C1 segment of cervical spinal cord (tissue), 14 donors: ENCODE results near the gene DPYSL4.
A peak's percentile ranks its signal among the peaks of the same experiment; 100 is the strongest.

Source experiments
- DNase-seq, 14 donors: peaks; one replicate each; lab custom pipeline; 2025; lab: John Stamatoyannopoulos, UW

DPYSL4 gene

GRCh38 chr10:132178672-132179545 is 7.8 kb upstream of the DPYSL4 start:
- DNase-seq = no peak

- DNase-seq = no peak
Measured at GRCh38 chr10:132179551-132180392, 7.0 kb upstream of the DPYSL4 start.

GRCh38 chr10:132180736-132181135 is 6.0 kb upstream of the DPYSL4 start:
- DNase-seq = no peak

GRCh38 chr10:132181691-132182425 is 4.9 kb upstream of the DPYSL4 start:
- DNase-seq = no peak

GRCh38 chr10:132182591-132182990 is 4.2 kb upstream of the DPYSL4 start:
- DNase-seq = no peak

GRCh38 chr10:132183046-132183445 is 3.7 kb upstream of the DPYSL4 start:
- no peak for DNase-seq

- DNase-seq = no peak
Measured at GRCh38 chr10:132184816-132185593, 1.7 kb upstream of the DPYSL4 start.

GRCh38 chr10:132185601-132186487 is 904 bp upstream of the DPYSL4 start:
- peak in 1 of 14 donors; percentile 17 for DNase-seq

- DNase-seq = peak in 1 of 14 donors; percentile 35
Measured at GRCh38 chr10:132187430-132188138, 836 bp downstream of the DPYSL4 start.

- peak in 1 of 14 donors; percentile 23 for DNase-seq
Measured at GRCh38 chr10:132188331-132188730, 1.6 kb downstream of the DPYSL4 start.

GRCh38 chr10:132189016-132189415 is 2.3 kb downstream of the DPYSL4 start:
- DNase-seq = no peak

- no peak for DNase-seq
Measured at GRCh38 chr10:132189810-132190422, 3.2 kb downstream of the DPYSL4 start.

GRCh38 chr10:132192076-132192975 is 5.6 kb downstream of the DPYSL4 start:
- DNase-seq = no peak

- no peak for DNase-seq
Measured at GRCh38 chr10:132192991-132193665, 6.4 kb downstream of the DPYSL4 start.

- no peak for DNase-seq
Measured at GRCh38 chr10:132193907-132194552, 7.3 kb downstream of the DPYSL4 start.

GRCh38 chr10:132194726-132195125 is 8.0 kb downstream of the DPYSL4 start:
- DNase-seq = no peak
